ENCODE measurements around the gene TRIP11.

GRCh38 chr14:91963465-91963864 lies 76.4 kb downstream of the TRIP11 start:
- TF ChIP-seq ZNF274 (IDR thresholded peaks at IDR 0.05; ENCODE audit: low read depth, low read length) (no peak), YY1 (IDR thresholded peaks at IDR 0.05; ENCODE audit: insufficient read depth, insufficient read length) (no peak), SUZ12 (IDR thresholded peaks at IDR 0.05; ENCODE audit: extremely low read depth, insufficient read depth, insufficient read length) (no peak)
